Measurements from ENCODE around the gene UHMK1.
"Not testable (repeated sequence)": the region's sequence is repeated elsewhere in the genome, so short reads cannot be mapped to it uniquely, and the experiment has no call there.

Gene UHMK1

DNA sequence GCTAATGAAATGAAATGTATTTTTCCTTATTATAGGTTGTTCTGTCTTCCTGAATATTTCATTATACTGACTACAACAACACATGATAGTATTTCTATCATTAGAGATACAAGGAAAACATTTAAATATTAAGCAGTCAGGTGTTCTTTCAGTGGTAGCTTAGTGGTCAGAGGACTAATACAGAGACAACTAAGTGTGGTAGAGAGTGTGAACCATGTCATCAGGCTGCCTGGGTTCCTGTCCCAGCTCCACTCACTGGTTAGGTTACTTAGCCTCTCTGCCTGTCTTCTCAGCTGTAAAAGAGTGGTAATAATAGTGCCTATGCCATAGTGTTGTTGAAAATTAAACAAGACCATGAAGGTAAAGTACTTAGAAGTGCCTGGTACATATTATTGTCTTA, 67.8 kb downstream of the UHMK1 start:
- no peak for DNase-seq (ENCODE audit: low read depth in 2 of 2)

DNA sequence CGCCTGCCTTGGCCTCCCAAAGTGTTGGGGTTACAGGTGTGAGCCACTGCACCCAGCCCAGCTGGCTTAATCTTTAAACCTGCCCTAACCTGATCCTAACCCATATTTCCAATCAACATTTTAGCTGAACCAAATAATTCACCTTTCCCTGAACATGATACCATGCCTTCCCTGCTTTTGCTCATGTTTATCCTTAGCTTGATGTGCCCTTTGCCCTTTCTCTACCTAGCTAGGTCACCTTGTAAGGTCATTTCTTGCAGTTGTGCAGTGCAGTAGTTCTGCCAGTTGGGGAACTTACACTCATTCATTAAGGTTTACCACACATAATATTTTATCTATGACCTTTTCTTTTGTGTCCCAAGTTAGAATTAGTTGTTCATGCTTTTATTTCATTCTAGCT, 69.3 kb downstream of the UHMK1 start:
- no peak for DNase-seq (ENCODE audit: low read depth in 2 of 2)

DNA sequence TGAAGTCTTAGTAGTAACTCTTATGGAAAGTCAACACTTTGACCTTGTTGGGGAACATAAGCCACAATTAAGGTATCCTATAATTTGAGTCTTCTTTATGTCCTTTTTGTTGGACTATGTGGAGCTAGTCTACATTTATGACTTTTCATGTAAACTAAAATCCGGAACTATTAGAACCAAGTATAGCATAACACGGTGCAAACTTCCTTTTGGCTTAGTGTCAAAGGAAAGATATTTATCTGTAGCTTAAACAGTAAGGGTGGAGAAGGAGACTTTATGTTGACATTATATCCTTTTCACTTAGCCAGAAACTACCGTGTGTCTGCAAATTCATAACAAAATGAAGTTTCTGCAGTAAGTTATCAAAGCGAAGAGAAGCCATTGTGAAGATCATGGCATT, 71.2 kb downstream of the UHMK1 start:
- no peak for DNase-seq (ENCODE audit: low read depth in 2 of 2)

DNA sequence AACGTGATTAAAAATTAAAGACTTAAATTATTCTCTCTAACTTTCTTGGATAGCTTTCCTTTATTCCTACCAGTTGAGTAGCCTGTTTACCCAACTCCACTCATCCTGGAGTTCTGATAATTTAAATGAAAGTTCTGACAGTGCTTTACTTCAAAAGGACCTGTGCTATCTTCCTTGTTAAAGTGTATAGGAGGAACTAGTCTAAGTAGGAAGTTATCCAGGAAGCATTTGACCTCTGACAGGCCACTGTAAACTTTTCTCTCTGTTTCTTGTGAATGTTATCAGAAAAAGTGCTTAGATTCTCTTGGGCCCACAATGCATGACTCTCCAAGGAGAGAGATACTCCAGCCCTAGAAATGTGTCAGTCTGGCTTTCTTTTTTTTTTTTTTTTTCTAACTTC, 73.1 kb downstream of the UHMK1 start:
- no peak for DNase-seq (ENCODE audit: low read depth in 2 of 2)

DNA sequence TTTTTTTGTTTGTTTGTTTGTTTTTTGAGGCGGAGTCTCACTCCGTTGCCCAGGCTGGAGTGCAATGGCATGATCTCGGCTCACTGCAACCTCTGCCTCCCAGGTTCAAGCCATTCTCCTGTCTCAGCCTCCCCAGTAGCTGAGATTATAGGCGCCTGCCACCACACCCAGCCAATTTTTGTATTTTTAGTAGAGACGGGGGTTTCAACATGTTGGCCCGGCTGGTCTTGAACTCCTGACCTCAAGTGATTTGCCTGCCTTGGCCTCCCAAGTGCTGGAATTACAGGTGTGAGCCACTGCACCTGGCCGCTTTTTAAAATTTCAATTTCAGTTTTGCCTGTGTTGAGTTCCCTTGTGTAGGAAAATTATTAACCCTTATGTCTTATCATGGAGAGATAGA, 73.5 kb downstream of the UHMK1 start:
- not testable (repeated sequence) for DNase-seq (ENCODE audit: low read depth in 2 of 2)

DNA sequence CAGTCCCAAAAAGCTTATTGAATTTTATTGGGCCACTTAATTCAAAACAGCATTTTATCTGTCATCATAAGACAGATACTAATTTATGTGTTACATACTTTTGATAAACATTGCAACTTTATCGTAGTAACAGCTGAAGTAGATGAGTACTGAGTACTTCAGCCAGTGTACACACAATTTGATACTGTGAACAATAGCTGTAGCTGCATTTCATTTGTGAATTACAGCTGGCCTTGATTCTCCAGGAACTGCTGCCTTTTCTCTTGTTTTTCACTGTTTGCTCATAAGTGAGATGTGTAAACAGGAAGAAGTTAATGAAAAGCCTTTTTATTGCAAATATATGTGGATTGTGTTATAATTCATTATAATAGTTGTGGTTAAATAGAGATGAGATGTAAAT, 74.1 kb downstream of the UHMK1 start:
- no peak for DNase-seq (ENCODE audit: low read depth in 2 of 2)

DNA sequence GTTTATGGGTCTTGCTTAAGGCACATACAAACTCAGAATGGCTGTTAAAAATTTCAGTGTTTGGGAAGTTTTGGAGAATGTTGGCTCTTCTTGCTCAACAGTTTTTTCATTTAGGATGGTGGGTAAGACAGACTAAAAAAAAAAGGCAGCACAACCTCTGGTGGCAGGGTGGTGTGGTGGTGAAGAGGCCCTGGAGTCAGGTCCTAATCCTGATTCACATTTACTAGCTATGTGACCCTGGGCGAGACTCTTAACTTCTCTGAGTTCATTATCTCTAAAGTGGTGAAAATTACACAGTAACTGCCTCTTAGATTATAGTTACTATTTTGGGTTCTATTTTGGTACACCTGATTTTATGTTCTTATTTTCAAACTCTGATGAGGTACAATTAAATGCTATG, 75.5 kb downstream of the UHMK1 start:
- no peak for DNase-seq (ENCODE audit: low read depth in 2 of 2)

DNA sequence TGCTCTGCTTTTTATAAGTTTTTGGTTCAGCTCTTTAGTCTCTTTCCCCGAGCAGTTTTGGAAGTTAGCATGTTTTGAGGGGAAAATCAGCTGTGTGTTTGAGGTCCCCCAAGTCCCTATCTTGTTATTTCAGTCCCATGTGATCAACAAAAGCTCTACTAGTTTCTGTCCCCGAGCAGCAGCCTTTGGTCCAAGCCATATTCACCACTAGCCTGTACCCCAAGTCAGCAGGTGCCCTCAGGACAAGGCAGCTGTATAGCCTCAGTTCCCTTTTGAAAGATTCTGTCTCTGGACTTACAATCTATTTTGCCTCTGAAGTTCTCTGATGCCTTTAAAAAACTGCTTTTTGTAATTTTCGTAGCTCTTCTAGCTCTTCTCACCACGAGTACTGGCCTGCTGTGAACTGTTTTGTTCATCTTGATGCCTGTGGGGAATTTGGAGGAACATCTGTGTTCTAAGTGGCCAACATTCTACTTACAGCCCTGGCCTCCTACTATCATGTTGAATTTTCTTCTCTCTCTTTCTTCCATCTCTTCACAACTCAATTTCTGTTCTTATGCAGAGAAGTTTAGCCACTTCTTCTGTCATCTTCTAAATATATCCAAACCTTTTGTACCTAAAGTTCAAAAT, 80.6 kb downstream of the UHMK1 start:
- no peak for DNase-seq (ENCODE audit: low read depth in 2 of 2)

DNA sequence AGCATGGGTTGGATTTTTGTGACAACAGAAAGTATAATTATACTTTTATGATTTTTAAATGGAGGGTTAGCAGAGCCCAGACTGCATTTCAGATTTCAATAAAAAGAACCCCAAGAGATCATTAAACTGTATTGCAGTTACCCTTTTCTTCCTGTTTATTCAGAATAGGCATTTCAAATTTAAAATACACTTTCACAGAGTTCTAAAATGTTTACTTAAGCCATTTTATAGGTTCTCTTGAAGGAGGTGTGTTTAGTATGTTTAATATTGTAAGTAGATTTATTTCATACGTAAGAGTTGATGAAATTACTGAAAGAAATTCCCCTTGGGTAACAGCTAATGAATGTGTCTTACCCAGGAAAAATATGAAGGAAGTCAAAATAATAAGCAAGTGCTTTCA, 81.3 kb downstream of the UHMK1 start:
- DNase-seq (ENCODE audit: low read depth in 2 of 2), result no peak
